Measurements from ENCODE around the gene TNFRSF1A. TPM values are rescaled to one million over a fixed set of nuclear protein-coding genes. Genes with fewer than 3 reads are reported as not detected.

Gene TNFRSF1A
- total and polyA plus RNA-seq, 12 donors, result 46.4 to 386 (median 224) TPM

GRCh38 chr12:6374786-6375160 is 32.9 kb upstream of the TNFRSF1A start:
- peak in 1 of 7 donors; percentile 20 for DNase-seq

GRCh38 chr12:6374028-6374785 is 32.3 kb upstream of the TNFRSF1A start:
- H3K27ac ChIP-seq, result peak overlapping the region in 3 of 5 donors; percentile 53 to 85 (median 69)
- no peaks in the 10 kb centered on the region for H3K9me3 ChIP-seq (replicated peaks in 1 of 3)
- 91 to 99% (median 94%) methylated on average over 12 to 24 of the region's 24 CpGs for WGBS, 4 donors
- TF ChIP-seq, protein P1, sequence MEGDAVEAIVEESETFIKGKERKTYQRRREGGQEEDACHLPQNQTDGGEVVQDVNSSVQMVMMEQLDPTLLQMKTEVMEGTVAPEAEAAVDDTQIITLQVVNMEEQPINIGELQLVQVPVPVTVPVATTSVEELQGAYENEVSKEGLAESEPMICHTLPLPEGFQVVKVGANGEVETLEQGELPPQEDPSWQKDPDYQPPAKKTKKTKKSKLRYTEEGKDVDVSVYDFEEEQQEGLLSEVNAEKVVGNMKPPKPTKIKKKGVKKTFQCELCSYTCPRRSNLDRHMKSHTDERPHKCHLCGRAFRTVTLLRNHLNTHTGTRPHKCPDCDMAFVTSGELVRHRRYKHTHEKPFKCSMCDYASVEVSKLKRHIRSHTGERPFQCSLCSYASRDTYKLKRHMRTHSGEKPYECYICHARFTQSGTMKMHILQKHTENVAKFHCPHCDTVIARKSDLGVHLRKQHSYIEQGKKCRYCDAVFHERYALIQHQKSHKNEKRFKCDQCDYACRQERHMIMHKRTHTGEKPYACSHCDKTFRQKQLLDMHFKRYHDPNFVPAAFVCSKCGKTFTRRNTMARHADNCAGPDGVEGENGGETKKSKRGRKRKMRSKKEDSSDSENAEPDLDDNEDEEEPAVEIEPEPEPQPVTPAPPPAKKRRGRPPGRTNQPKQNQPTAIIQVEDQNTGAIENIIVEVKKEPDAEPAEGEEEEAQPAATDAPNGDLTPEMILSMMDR (IDR thresholded peaks at IDR 0.05), result no peak
- TF ChIP-seq POLR2A (IDR thresholded peaks at IDR 0.05), result no peak
- no peak overlapping the region for H3K4me3 ChIP-seq
- H3K36me3 ChIP-seq (replicated peaks in 1 of 2), result no peaks in the 10 kb centered on the region
- H3K27me3 ChIP-seq, result no peaks in the 10 kb centered on the region
- peaks cover 70 to 75% of the 10 kb centered on the region in 2 donors for H3K4me1 ChIP-seq (replicated peaks in 1 of 2)
- DNase-seq, result peak in 2 of 7 donors; percentile 24 to 26
- intact Hi-C loops (cut with DNase I), result no loop called here

More at GRCh38 chr12:6374786-6375160, 32.9 kb upstream of the TNFRSF1A start:
- Histone ChIP-seq H3K27me3 (no peaks in the 10 kb centered on the region), H3K4me1 (replicated peaks in 1 of 2) (peaks cover 72 to 73% of the 10 kb centered on the region in 2 donors), H3K36me3 (replicated peaks in 1 of 2) (no peaks in the 10 kb centered on the region), H3K9me3 (replicated peaks in 1 of 3) (no peaks in the 10 kb centered on the region), H3K27ac (peak overlapping the region in 4 of 5 donors; percentile 53 to 85 (median 62)), H3K4me3 (no peak overlapping the region)
- intact Hi-C loops (cut with DNase I), result no loop called here
- WGBS, 4 donors, result 48 to 59% (median 55%) methylated on average over 4 to 7 of the region's 7 CpGs
- TF ChIP-seq, protein P1 (IDR thresholded peaks at IDR 0.05), result no peak
- TF ChIP-seq POLR2A (IDR thresholded peaks at IDR 0.05), result no peak

DNA sequence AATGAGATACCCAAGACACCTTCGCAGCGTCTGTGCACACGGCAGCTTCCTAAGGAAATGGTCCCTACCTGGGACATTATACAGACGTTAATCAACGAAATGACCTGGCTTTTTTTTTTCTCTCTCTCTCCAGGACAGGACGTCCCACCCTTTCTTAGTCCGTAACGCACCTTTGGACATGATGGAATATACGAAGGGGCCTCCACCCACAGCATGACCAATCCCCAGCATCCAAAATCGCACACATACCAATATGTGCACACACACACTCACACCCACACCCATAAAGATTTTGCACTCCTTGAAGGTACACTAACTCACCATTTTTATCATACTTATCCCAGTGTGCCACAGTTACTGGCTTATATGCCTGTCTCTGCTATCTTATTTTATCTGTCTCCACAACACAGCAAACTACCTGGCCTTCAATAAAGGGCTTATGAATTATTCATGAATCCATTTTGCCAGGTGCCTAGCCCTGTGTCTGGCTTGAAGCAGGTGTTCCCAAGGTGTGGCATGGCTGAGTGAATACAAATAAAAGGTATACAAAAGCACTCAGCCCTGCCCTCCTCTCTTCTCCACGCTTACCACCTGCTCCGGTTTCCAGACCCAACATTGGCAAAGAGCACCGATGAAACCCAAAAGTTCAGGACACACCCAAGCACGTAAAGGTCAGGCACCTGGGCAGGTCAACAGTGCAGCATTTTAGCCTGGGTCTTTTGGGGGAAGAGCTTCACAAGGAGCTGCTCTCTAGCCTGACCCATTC is 31.3 kb upstream of the TNFRSF1A start:
- TF ChIP-seq, protein P1 (IDR thresholded peaks at IDR 0.05), result no peak
- no peak for TF ChIP-seq POLR2A (IDR thresholded peaks at IDR 0.05)
- WGBS, 4 donors, result 60 to 81% (median 74%) methylated on average over 14 of the region's 14 CpGs
- H3K9me3 ChIP-seq (replicated peaks in 1 of 3), result no peaks in the 10 kb centered on the region
- H3K36me3 ChIP-seq (replicated peaks in 1 of 2), result no peaks in the 10 kb centered on the region
- peak in 2 of 7 donors; percentile 8 to 11 for DNase-seq
- peak overlapping the region in 3 of 5 donors; percentile 75 to 85 (median 78) for H3K27ac ChIP-seq
- no peak overlapping the region for H3K4me3 ChIP-seq
- H3K4me1 ChIP-seq (replicated peaks in 1 of 2), result peaks cover 69 to 75% of the 10 kb centered on the region in 2 donors
- no peaks in the 10 kb centered on the region for H3K27me3 ChIP-seq
- intact Hi-C loops (cut with DNase I), result no loop called here

DNA sequence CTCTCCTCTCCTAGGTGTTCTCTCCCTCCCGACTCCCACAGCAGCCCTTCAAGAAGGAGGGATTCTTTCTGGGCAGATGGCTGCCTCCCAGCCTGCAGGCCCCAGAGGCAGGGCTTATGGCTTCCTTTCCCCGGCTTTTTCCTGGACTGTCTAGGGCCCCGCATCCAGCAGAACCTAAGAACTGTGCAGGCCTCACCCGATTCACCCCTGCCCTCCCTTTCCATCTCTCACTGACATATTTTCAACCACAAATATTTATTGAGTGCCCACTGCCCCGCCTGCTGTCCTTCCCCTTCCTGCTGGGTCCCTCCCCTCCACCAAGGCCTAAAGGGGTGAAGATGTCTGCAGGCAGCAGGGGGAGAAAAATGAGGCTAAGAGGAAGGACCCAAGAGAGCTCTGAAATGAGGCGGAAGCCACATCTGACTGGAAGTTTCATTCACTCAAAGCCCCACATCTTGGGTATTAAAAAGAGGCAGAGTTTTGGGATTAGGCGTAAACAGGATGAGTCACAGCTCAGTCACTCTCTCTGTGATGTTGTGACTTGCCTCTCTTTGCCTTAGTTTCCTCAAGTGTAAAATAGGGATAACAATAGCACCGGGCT is 30.6 kb upstream of the TNFRSF1A start:
- peak in 3 of 7 donors; percentile 54 to 66 (median 58) for DNase-seq
- Histone ChIP-seq H3K4me3 (no peak overlapping the region), H3K4me1 (replicated peaks in 1 of 2) (peaks cover 62 to 70% of the 10 kb centered on the region in 2 donors), H3K9me3 (replicated peaks in 1 of 3) (no peaks in the 10 kb centered on the region), H3K27me3 (no peaks in the 10 kb centered on the region), H3K27ac (peak overlapping the region; percentile 46 to 85 (median 75)), H3K36me3 (replicated peaks in 1 of 2) (no peaks in the 10 kb centered on the region)
- TF ChIP-seq, protein P1 (IDR thresholded peaks at IDR 0.05), result no peak
- TF ChIP-seq POLR2A (IDR thresholded peaks at IDR 0.05), result peak in 1 of 2 donors; percentile 17
- 12 to 26% (median 22%) methylated on average over 8 of the region's 8 CpGs for WGBS, 4 donors
- intact Hi-C loops (cut with DNase I), result no loop called here

Measured in adrenal gland (tissue), 12 donors.